ENCODE measurements around the gene AKNA.

GRCh38 chr9:114383521-114384231, 4.1 kb downstream of the AKNA start:
- TF ChIP-seq CTCF (IDR thresholded peaks at IDR 0.05; ENCODE audit: low read length) (no peak), EZH2 (optimal IDR thresholded peaks at IDR 0.05; ENCODE audit: low read depth, low read length) (no peak)
